ENCODE measurements around the gene TMCC3. TPM values are rescaled to one million over a fixed set of nuclear protein-coding genes. Genes with fewer than 3 reads are reported as not detected.

TMCC3 gene
- total RNA-seq, 4 donors from 2014 or later = 12.4 to 47.3 (median 32.7) TPM

DNA sequence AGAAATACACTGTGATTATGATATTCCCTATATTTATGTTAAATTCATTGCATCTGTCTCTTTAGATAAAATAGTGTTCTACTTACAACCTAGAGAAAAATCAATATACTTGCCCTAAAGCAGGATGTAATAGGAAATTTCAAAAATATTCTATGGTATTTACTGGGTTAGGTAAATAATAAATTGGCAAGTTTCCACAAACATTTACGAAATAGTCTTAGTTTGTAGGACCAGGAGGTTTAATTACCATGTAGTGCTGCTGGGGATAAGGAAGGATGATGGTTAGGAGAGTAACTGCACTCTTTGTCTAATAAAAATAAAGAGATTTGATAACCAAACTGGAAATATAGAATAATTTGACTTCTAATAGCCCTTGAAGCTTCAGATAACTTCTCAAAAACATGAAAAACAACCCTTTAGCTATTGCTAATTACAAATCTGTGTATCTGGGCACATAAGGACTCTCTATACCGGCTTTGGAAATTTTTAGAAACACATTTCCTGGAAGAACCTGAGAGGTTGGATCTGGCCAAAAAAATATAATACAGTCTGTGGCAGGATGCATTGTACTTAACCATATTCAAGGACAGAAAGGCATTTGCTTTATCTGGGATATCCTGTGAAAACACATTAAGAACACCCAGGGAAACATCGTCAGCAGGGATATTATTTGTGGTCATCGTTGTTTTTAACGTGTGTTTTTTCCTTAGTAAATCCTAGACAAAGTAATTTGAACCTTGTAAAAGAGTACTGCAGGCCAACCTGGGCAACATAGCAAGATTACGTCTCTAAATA lies 36.7 kb upstream of the TMCC3 start:
- no peak for DNase-seq
- no peak overlapping the region for H3K4me3 ChIP-seq
- H3K36me3 ChIP-seq = no peaks in the 10 kb centered on the region
- intact Hi-C loops (cut with DNase I; ENCODE audit: low total_unique reads) = no loop called here
- H3K4me1 ChIP-seq = no peaks in the 10 kb centered on the region
- no peak for TF ChIP-seq POLR2A (IDR thresholded peaks at IDR 0.05)
- TF ChIP-seq, protein P1, sequence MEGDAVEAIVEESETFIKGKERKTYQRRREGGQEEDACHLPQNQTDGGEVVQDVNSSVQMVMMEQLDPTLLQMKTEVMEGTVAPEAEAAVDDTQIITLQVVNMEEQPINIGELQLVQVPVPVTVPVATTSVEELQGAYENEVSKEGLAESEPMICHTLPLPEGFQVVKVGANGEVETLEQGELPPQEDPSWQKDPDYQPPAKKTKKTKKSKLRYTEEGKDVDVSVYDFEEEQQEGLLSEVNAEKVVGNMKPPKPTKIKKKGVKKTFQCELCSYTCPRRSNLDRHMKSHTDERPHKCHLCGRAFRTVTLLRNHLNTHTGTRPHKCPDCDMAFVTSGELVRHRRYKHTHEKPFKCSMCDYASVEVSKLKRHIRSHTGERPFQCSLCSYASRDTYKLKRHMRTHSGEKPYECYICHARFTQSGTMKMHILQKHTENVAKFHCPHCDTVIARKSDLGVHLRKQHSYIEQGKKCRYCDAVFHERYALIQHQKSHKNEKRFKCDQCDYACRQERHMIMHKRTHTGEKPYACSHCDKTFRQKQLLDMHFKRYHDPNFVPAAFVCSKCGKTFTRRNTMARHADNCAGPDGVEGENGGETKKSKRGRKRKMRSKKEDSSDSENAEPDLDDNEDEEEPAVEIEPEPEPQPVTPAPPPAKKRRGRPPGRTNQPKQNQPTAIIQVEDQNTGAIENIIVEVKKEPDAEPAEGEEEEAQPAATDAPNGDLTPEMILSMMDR (IDR thresholded peaks at IDR 0.05) = no peak
- peak overlapping the region; percentile 80 to 81 for H3K27ac ChIP-seq
- no peaks in the 10 kb centered on the region for H3K9me3 ChIP-seq
- no peaks in the 10 kb centered on the region for H3K27me3 ChIP-seq

DNA sequence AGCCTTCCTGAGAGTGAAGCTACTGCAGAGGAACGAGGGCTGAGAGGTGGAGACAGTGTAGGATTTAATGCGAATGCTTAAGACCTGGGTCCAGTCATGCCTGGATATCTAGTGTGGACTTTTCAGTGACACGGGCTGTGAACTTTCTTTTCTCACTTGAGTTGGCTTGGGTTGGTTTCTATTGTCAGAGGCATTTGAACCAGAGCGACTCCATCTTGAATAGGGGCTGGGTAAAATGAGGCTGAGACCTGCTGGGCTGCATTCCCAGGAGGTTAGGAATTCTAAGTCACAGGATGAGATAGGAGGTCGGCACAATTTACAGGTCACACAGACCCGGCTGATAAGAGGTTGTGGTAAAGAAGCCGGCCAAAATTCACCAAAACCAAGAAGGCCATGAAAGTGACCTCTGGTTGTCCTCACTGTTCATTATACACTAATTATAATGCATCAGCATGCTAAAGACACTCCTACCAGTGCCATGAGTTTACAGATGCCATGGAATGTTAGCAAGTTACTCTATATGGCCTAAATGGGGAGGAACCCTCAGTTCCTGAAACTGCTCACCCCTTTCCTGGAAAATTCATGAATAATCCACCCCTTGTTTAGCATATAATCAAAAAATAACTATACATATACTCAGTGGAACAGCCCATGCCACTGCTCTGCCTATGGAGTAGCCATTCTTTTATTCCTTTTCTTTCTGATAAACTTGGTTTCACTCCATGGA lies 34.2 kb upstream of the TMCC3 start:
- H3K36me3 ChIP-seq = no peaks in the 10 kb centered on the region
- no peak overlapping the region for H3K4me3 ChIP-seq
- no peaks in the 10 kb centered on the region for H3K27me3 ChIP-seq
- TF ChIP-seq, protein P1 (IDR thresholded peaks at IDR 0.05) = no peak
- no peak for TF ChIP-seq POLR2A (IDR thresholded peaks at IDR 0.05)
- intact Hi-C loops (cut with DNase I; ENCODE audit: low total_unique reads) = no loop called here
- no peak overlapping the region for H3K27ac ChIP-seq
- H3K4me1 ChIP-seq = no peaks in the 10 kb centered on the region
- H3K9me3 ChIP-seq = no peaks in the 10 kb centered on the region
- no peak for DNase-seq

DNA sequence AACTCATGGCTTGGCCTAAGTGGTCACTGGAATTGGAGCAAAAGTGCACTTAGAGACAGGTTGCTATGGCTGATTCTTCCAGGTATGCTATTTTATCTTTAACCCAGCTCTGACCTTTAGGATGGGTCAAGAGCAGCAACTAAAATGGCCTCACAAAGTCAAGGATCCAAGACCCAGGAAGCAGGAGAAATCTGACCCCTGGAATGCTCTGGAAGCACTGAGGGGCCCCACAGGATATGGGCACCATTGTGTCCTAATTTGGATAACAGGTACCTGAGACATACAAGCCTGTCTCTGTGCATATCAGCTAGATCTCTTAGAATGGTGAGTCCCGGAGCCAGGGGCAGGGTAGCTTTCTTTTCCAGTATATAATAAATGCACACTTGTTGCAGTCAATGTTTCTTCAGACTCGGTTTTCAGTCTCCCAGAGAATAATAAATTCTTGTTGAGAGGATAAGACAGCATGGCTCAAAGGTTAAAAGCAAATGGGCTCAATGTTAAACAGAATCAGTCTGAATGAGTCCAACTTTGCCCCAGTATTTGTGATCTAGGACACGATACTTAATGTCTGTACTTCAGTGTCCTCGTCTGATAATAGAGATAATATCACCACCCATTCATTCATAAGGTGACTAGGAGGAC lies 29.3 kb upstream of the TMCC3 start:
- TF ChIP-seq POLR2A (IDR thresholded peaks at IDR 0.05) = no peak
- TF ChIP-seq, protein P1 (IDR thresholded peaks at IDR 0.05) = no peak
- Histone ChIP-seq H3K27ac (no peak overlapping the region), H3K9me3 (no peaks in the 10 kb centered on the region), H3K4me3 (no peak overlapping the region), H3K27me3 (no peaks in the 10 kb centered on the region), H3K36me3 (no peaks in the 10 kb centered on the region), H3K4me1 (no peaks in the 10 kb centered on the region)
- no peak for DNase-seq
- intact Hi-C loops (cut with DNase I; ENCODE audit: low total_unique reads) = no loop called here

DNA sequence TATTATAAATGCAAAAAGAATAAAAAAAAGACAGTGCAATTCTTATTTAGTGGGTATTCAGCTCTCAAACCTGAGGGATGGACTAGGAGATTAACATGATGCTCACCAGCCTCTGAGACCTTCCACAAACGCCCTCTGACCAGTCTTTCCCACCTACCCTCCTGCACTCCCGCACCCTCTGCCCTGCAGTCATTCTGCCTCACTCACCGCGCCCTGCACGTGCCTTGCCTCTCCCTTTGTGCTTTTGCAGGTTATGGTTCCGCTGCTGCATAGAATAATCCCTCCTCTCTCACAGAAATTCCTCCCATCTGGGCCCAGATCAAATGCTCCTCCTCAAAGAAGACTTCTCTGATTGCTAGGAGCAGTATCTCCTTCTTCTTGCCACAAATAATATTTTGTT lies 28.5 kb upstream of the TMCC3 start:
- intact Hi-C loops (cut with DNase I; ENCODE audit: low total_unique reads) = no loop called here
- H3K27ac ChIP-seq = no peak overlapping the region
- H3K4me3 ChIP-seq = no peak overlapping the region
- no peaks in the 10 kb centered on the region for H3K9me3 ChIP-seq
- TF ChIP-seq, protein P1 (IDR thresholded peaks at IDR 0.05) = no peak
- no peak for TF ChIP-seq POLR2A (IDR thresholded peaks at IDR 0.05)
- H3K27me3 ChIP-seq = no peaks in the 10 kb centered on the region
- no peaks in the 10 kb centered on the region for H3K4me1 ChIP-seq
- H3K36me3 ChIP-seq = no peaks in the 10 kb centered on the region
- DNase-seq = no peak

DNA sequence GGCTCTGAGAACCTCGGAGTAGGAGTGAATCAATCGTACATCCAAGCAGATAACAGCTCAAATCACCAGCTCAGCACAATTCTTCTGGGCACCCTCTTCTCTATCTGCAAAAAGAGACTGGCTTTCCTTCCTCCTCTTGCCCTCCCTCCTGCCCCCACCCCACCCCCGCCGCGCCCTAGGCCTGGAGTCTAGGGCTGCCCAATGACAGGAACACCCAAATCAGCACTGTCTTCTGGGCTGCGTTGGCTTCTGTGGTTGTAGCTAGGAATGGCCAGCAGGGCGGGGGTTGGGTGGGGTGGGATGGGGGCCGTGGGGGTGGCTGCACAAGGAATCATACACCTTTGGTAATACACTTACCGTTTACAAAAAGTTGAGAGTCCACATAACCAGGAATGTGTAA lies 28.0 kb upstream of the TMCC3 start:
- intact Hi-C loops (cut with DNase I; ENCODE audit: low total_unique reads) = no loop called here
- no peak for TF ChIP-seq POLR2A (IDR thresholded peaks at IDR 0.05)
- Histone ChIP-seq H3K27me3 (no peaks in the 10 kb centered on the region), H3K36me3 (no peaks in the 10 kb centered on the region), H3K27ac (no peak overlapping the region), H3K9me3 (no peaks in the 10 kb centered on the region), H3K4me3 (no peak overlapping the region), H3K4me1 (no peaks in the 10 kb centered on the region)
- no peak for DNase-seq

Data from uterus (tissue), 4 donors.